ENCODE results near the gene GNA15.

GRCh38 chr19:3160219-3160618 is 24.4 kb downstream of the GNA15 start:
- no peak for TF ChIP-seq POLR2AphosphoS5 (IDR thresholded peaks at IDR 0.05; ENCODE audit: low read depth, low read length)
- TF ChIP-seq POLR2A (IDR thresholded peaks at IDR 0.05; ENCODE audit: low read depth, low read length) = no peak
- no peak for TF ChIP-seq SPI1 (IDR thresholded peaks at IDR 0.05; ENCODE audit: low read depth, low read length)
- TF ChIP-seq TAF1 (IDR thresholded peaks at IDR 0.05; ENCODE audit: low read depth, low read length) = no peak
- TF ChIP-seq PAX5 (IDR thresholded peaks at IDR 0.05; ENCODE audit: insufficient read depth, low read length, severe bottlenecking) = no peak
